Stimulated activated CD4-positive, alpha-beta T cell treated with anti-CD3 and anti-CD28 coated beads, TNF-alpha, amount 100 ng/mL, for 4 hours (primary cell): ENCODE data around the gene SDC1.

Experiments used
- DNase-seq, 3 experiments: peaks; one replicate each; pipeline ENCODE4 v3.0.0-alpha.2; 2020; ENCODE audit warnings: low read depth in 3 of 3

SDC1 gene

GRCh38 chr2:20213651-20214565 is 11.0 kb downstream of the SDC1 start:
- no peak for DNase-seq

- DNase-seq, result no peak
Measured at GRCh38 chr2:20212871-20213503, 11.9 kb downstream of the SDC1 start.

DNA sequence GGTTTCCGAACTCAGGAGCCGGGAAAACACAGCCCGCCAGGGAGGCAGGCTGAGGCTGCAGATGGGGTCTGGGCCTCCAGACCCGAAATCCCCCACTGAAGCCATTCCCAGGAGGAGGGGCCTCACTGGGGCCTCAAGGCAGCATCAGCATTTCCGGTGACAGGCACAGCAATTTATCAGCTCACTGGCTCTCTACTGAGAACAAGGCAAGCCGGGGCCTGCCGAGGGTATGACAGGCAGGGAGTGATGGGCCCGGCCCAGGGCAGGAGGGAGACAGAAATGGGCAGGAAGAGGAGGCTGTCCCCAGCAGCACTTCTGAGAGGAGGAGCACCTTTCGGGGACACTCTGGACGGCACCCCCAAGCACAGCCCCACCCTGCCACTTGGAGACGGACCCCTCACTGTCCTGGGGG is 12.5 kb downstream of the SDC1 start:
- no peak for DNase-seq

DNA sequence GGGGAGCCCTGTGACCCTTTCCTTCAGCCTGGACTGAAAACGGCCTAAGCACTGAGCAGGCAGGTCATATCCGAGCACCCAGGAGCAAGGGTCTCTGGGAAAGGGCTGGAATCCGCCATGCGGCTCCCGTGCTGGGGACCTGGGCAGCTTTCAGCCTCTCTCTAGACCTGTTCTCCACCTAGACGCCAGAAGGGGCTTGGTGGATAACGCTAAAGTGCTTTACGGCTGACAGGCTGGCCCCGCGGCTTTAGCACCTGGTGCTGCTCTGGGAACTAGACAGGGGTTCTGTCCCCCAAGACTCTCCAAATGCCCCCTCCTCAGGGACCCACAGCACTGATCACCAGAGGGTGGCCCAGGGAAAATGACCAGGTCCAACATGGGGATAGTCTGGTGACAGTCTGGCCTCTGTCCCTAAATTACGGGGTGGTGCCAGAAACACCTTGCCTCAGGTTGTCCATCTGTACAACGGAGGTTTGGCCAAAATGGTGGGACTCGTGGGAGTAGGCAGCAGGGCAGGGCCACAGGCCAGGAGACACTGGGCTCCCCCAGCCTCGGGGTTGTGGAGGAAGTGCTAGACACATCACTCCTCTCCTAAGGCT is 13.0 kb downstream of the SDC1 start:
- DNase-seq, result no peak

DNA sequence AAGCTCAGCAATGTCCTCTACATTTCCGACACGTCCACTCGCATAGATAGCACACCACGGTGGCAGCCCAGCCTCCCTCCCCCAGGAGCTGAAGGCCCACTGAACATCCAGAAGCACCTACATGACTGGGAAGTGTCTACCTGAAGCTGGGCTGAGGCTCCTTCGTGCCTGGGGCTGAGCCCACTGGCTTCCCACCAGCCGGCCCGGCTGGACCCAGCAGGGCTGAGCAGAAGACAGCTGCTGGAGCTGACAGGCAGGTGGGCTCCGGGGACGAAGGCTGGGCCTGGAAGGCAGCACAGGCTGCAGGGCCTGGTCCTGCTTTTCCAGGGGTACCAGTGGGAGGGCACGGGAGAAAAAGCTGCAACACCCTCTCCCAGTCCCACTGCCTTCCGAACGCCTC is 13.5 kb downstream of the SDC1 start:
- no peak for DNase-seq

DNA sequence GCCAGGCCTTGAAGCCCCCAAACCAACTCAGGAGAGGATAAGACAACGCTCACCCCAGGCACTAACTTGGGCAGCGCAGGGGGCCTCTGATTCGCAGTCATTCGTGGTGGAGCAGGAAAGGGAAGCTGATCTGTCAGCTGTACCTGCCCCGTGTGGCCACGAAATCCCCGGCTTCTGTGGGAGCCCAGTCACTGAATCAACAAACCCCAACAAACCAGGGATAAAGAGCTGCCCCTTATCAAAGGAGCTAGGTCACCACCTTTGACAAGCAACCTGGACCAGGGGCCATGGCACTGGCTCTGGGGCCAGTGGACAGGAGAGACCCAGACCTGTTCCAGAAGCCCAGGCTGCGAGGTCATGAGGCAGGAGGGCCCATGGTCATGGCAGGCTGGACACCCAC is 14.5 kb downstream of the SDC1 start:
- DNase-seq, result no peak

DNA sequence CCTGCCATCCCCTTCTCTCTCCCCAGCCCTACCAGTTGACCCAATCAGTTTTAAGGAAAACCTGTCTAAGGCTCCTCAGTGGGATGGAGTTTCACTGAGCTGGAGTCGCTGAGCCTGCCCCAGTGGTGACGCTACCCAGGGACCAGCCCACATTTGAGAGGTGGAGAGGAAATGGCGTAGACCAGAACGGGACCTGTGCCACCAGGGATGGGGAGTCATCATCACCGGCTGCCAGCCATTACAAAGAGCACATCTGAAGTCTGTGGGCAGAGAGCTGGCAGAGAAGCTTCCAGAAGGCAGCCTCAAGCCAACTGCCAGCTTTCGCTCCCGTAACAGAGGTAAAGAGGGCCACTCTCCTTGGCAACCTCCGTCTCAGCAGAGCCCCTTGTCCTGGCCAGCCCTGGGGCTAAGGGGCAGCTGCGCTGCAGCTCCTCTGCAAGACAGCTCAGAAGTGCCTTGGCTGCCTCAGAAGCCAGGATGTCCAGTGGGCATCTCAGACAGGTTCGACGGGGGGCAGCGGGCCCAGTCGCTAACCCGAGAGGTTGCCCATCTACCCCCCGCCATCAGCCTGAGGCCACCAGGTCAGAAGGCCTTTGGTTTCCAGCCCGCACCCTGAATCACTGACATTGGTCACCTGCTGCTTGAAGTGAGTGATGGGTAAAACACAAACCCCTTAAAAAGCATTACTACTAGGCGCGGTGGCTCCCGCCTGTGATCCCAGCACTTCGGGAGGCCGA is 15.4 kb downstream of the SDC1 start:
- DNase-seq, result no peak

DNA sequence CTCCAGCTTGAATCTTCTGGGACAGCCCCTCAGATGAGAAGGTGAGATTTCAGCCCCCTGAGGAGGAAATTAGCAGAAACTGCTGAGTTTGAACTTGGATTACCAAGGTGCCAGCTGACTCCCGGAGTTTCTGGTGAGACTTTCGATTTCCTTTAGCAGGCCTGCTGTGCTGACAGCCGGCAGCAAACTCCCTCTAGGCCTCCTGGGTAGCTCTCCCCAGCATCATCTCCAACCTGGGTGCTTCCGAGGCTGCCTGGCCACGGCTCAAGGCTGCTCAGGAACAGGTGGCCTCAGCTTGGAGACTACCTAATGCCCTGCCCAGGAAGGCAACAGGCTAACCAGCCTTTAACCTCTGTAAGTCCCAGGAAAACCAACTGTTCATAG is 16.5 kb downstream of the SDC1 start:
- no peak for DNase-seq

- no peak for DNase-seq
Measured at GRCh38 chr2:20207051-20207450, 17.9 kb downstream of the SDC1 start.

GRCh38 chr2:20205915-20206524 is 18.9 kb downstream of the SDC1 start:
- no peak for DNase-seq

DNA sequence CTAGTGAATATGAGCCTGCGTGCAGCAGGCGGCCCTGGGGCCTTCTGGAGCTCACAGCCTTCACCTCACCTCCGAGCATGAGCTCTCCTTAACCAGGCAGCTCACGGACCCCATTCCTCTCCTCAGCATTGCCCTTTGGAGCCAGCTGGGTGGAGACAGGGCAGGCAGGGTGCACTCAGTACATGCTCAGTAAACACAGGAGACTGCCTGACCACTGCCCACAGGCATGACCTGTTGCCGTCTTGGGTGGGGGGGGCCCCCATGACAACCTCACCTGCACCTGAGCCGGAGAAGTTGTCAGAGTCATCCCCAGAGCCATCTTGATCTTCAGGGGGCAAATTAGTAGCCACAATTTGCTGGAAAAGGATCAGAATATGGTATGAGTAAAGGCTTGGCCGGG is 19.9 kb downstream of the SDC1 start:
- DNase-seq, result no peak

DNA sequence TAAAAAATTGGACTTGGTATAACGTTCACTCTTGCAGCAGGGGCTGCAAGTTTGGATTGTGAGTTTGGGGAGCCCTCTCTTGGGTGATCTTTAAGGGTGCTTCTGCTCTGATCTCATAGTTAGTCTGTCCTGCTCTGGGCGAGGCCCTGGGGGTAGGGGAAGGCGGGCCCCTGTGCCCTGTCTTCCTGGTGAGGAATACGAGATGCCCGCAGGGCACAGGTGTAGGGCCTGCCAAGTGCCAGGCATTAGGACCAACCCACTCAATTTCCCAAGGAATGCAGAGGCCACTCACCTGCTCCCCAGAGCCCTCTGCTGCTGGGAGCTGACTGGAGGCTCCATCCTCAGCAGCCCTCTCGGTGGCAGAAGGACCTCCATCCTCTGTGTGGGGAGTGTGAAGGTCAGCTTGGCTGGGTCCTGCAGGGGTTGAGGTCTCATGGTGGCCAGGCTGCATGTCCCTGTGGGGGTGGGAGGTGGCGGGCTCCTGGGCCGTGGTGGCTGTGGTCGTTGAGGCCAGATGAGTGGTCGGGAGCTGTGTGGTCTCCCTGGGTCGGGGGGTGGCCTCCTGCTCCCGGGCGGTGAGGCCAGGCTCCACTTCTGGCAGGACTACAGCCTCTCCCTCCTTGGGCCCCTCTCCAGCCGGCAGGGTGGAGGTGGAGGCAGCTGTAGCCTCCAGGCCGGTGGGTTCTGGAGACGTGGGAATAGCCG is 21.3 kb downstream of the SDC1 start:
- no peak for DNase-seq

- no peak for DNase-seq
Measured at GRCh38 chr2:20203072-20203471, 21.9 kb downstream of the SDC1 start.

- no peak for DNase-seq
Measured at GRCh38 chr2:20201671-20202070, 23.3 kb downstream of the SDC1 start.

- no peak for DNase-seq
Measured at GRCh38 chr2:20200697-20201555, 24.0 kb downstream of the SDC1 start.

GRCh38 chr2:20199633-20200270 is 25.2 kb downstream of the SDC1 start:
- no peak for DNase-seq

- no peak for DNase-seq
Measured at GRCh38 chr2:20198796-20199632, 25.9 kb downstream of the SDC1 start.

GRCh38 chr2:20198001-20198400 is 26.9 kb downstream of the SDC1 start:
- DNase-seq, result no peak

- no peak for DNase-seq
Measured at GRCh38 chr2:20197192-20197591, 27.7 kb downstream of the SDC1 start.
